ENCODE measurements around the gene ACSF3. TPM values are rescaled to one million over a fixed set of nuclear protein-coding genes. Genes with fewer than 3 reads are reported as not detected.

The ACSF3 gene
- total and polyA plus RNA-seq, 2 donors, result 47.2 to 97.2 TPM

- H3K27ac ChIP-seq (ENCODE audit: low read depth in 1 of 2, low read length in 1 of 2), result no peak overlapping the region
- peaks cover 0 to 15% of the 10 kb centered on the region in 2 donors for H3K9me3 ChIP-seq (ENCODE audit: control insufficient read depth in 2 of 2, insufficient read depth in 1 of 2, low read length in 1 of 2)
- peaks cover 0 to 55% of the 10 kb centered on the region in 2 donors for H3K27me3 ChIP-seq (ENCODE audit: control insufficient read depth in 2 of 2, insufficient read depth in 1 of 2, low read length in 1 of 2)
- no peak overlapping the region for H3K4me3 ChIP-seq (ENCODE audit: low read length in 2 of 2)
- DNase-seq (ENCODE audit: low read depth in 6 of 9, low spot score in 9 of 9), result no peak
- H3K36me3 ChIP-seq (ENCODE audit: control insufficient read depth in 2 of 2, insufficient read depth in 2 of 2, low read length in 1 of 2), result no peaks in the 10 kb centered on the region
- WGBS, result 96% methylated on average over 24 of the region's 24 CpGs
- H3K4me1 ChIP-seq (ENCODE audit: control insufficient read depth in 2 of 2, insufficient read depth in 2 of 2, low read length in 2 of 2), result peaks cover 0 to 10% of the 10 kb centered on the region in 2 donors
Measured at GRCh38 chr16:89048871-89049422, 44.7 kb upstream of the ACSF3 start.

GRCh38 chr16:89049484-89050118 lies 44.1 kb upstream of the ACSF3 start:
- Histone ChIP-seq H3K4me1 (ENCODE audit: control insufficient read depth in 2 of 2, insufficient read depth in 2 of 2, low read length in 2 of 2) (peaks cover 0 to 10% of the 10 kb centered on the region in 2 donors), H3K9me3 (ENCODE audit: control insufficient read depth in 2 of 2, insufficient read depth in 1 of 2, low read length in 1 of 2) (peaks cover 0 to 15% of the 10 kb centered on the region in 2 donors), H3K4me3 (ENCODE audit: low read length in 2 of 2) (no peak overlapping the region), H3K36me3 (ENCODE audit: control insufficient read depth in 2 of 2, insufficient read depth in 2 of 2, low read length in 1 of 2) (no peaks in the 10 kb centered on the region), H3K27me3 (ENCODE audit: control insufficient read depth in 2 of 2, insufficient read depth in 1 of 2, low read length in 1 of 2) (peaks cover 0 to 48% of the 10 kb centered on the region in 2 donors), H3K27ac (ENCODE audit: low read depth in 1 of 2, low read length in 1 of 2) (no peak overlapping the region)
- no peak for DNase-seq (ENCODE audit: low read depth in 6 of 9, low spot score in 9 of 9)
- WGBS, result 92% methylated on average over 22 of the region's 22 CpGs

DNA sequence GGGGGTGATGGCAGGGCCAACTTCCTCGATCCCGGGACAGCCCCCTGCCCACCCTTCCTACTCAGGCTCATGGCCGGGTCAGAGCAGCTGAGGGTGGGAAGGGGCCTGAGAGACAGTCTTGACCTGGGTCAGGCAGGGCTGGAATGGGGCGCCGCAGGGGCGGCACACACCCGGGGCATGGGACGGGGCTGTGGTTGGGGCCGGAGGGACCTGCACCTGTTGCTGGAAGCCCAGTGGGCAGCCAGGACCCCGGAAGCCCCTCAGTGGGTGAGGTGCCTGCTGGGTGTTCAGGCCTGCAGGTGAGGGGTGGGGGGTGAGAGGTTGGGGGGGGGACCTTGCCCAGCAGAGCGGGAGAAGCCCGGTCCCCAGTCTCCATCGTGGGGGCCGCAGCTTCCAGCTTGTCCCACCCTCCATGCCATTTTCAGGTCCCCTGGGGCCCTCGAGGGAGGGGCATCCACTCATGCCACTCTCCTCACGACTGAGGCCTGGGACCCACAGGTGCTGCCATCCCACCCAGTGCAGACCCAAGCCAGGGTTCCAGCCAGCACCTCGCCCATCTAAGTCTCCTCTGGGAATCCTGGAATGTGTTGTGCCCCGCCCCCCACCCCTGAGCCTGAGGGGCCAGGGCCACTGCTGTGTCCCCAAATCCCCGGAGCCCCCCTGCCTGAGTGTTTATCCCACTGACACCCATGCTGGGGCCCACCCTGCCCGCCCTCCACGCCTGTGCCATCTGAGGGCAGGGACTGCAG lies 43.4 kb upstream of the ACSF3 start:
- WGBS, result 93% methylated on average over 21 of the region's 21 CpGs
- H3K36me3 ChIP-seq (ENCODE audit: control insufficient read depth in 2 of 2, insufficient read depth in 2 of 2, low read length in 1 of 2), result no peaks in the 10 kb centered on the region
- no peak overlapping the region for H3K4me3 ChIP-seq (ENCODE audit: low read length in 2 of 2)
- H3K27ac ChIP-seq (ENCODE audit: low read depth in 1 of 2, low read length in 1 of 2), result no peak overlapping the region
- peaks cover 0 to 10% of the 10 kb centered on the region in 2 donors for H3K4me1 ChIP-seq (ENCODE audit: control insufficient read depth in 2 of 2, insufficient read depth in 2 of 2, low read length in 2 of 2)
- no peak for DNase-seq (ENCODE audit: low read depth in 6 of 9, low spot score in 9 of 9)
- peaks cover 0 to 15% of the 10 kb centered on the region in 2 donors for H3K9me3 ChIP-seq (ENCODE audit: control insufficient read depth in 2 of 2, insufficient read depth in 1 of 2, low read length in 1 of 2)
- H3K27me3 ChIP-seq (ENCODE audit: control insufficient read depth in 2 of 2, insufficient read depth in 1 of 2, low read length in 1 of 2), result peaks cover 0 to 41% of the 10 kb centered on the region in 2 donors

DNA sequence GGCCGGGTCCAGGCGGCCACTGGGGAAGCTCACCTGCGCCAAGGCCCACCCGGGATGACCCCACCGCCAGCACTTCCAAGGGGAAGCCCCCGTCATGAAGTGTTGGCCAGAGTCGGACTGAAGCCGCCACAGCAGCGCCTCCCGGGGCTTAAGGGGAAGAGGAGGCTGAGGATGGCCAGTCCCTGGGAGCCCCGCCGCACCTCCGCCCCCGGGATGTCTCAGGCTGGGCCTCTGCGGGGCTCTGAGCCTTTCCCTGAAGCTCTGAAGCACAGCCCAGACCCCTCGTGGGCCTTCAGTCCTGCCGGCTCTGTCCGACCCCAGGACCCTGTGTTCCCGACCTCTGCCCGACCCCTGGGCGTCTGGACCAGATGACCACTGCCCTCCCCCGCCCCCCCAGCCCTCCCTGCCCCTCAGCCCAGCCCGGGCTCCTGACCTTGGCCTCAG lies 42.8 kb upstream of the ACSF3 start:
- WGBS, result 94% methylated on average over 23 of the region's 23 CpGs
- Histone ChIP-seq H3K4me1 (ENCODE audit: control insufficient read depth in 2 of 2, insufficient read depth in 2 of 2, low read length in 2 of 2) (peaks cover 0 to 10% of the 10 kb centered on the region in 2 donors), H3K9me3 (ENCODE audit: control insufficient read depth in 2 of 2, insufficient read depth in 1 of 2, low read length in 1 of 2) (peaks cover 0 to 9% of the 10 kb centered on the region in 2 donors), H3K27ac (ENCODE audit: low read depth in 1 of 2, low read length in 1 of 2) (no peak overlapping the region), H3K36me3 (ENCODE audit: control insufficient read depth in 2 of 2, insufficient read depth in 2 of 2, low read length in 1 of 2) (no peaks in the 10 kb centered on the region), H3K4me3 (ENCODE audit: low read length in 2 of 2) (no peak overlapping the region), H3K27me3 (ENCODE audit: control insufficient read depth in 2 of 2, insufficient read depth in 1 of 2, low read length in 1 of 2) (peaks cover 0 to 38% of the 10 kb centered on the region in 2 donors)
- no peak for DNase-seq (ENCODE audit: low read depth in 6 of 9, low spot score in 9 of 9)

- Histone ChIP-seq H3K9me3 (ENCODE audit: control insufficient read depth in 2 of 2, insufficient read depth in 1 of 2, low read length in 1 of 2) (peaks cover 0 to 7% of the 10 kb centered on the region in 2 donors), H3K4me3 (ENCODE audit: low read length in 2 of 2) (no peak overlapping the region)
- 90% methylated on average over 22 of the region's 22 CpGs for WGBS
Measured at GRCh38 chr16:89051521-89052166, 42.0 kb upstream of the ACSF3 start.

DNA sequence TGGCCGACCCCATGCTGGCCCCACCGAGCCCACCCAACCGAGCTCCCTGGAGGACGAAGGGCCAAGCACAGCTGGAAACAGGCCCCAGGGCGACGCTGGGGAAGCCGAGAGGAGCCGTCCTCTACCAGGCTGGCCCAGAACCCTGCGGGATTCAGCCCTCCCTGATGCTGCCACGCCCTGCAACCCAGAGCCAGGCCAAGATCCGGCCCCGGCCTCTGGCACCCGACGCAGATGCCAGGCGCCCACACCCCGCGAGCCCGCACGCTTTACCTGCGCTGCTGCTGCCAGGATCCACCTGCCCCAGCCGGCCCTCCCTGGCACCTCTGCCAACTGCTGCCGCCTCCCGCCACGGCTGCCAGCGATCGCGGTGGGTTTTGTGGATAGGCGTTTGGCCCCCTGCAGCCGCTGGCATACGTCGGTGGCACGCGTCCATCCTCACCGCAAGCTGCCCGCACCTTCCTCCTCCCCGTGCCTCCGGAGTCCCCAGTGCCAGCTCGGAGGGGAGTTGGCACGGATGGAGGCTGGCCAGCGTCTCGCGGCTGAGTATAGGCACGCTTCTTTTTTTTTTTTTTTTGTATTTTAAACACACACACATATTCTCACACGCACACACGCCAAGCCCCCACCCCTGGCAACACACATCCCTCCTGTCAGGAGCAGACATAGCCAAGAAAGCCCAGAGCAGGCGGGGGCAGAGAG lies 41.3 kb upstream of the ACSF3 start:
- Histone ChIP-seq H3K9me3 (ENCODE audit: control insufficient read depth in 2 of 2, insufficient read depth in 1 of 2, low read length in 1 of 2) (peaks cover 0 to 12% of the 10 kb centered on the region in 2 donors), H3K36me3 (ENCODE audit: control insufficient read depth in 2 of 2, insufficient read depth in 2 of 2, low read length in 1 of 2) (no peaks in the 10 kb centered on the region), H3K4me3 (ENCODE audit: low read length in 2 of 2) (no peak overlapping the region), H3K27ac (ENCODE audit: low read depth in 1 of 2, low read length in 1 of 2) (no peak overlapping the region), H3K4me1 (ENCODE audit: control insufficient read depth in 2 of 2, insufficient read depth in 2 of 2, low read length in 2 of 2) (peaks cover 0 to 10% of the 10 kb centered on the region in 2 donors), H3K27me3 (ENCODE audit: control insufficient read depth in 2 of 2, insufficient read depth in 1 of 2, low read length in 1 of 2) (peaks cover 0 to 28% of the 10 kb centered on the region in 2 donors)
- 95% methylated on average over 46 of the region's 46 CpGs for WGBS
- no peak for DNase-seq (ENCODE audit: low read depth in 6 of 9, low spot score in 9 of 9)

More at GRCh38 chr16:89051521-89052166, 42.0 kb upstream of the ACSF3 start:
- Histone ChIP-seq H3K4me1 (ENCODE audit: control insufficient read depth in 2 of 2, insufficient read depth in 2 of 2, low read length in 2 of 2) (peaks cover 0 to 10% of the 10 kb centered on the region in 2 donors), H3K36me3 (ENCODE audit: control insufficient read depth in 2 of 2, insufficient read depth in 2 of 2, low read length in 1 of 2) (no peaks in the 10 kb centered on the region), H3K27ac (ENCODE audit: low read depth in 1 of 2, low read length in 1 of 2) (no peak overlapping the region), H3K27me3 (ENCODE audit: control insufficient read depth in 2 of 2, insufficient read depth in 1 of 2, low read length in 1 of 2) (peaks cover 0 to 35% of the 10 kb centered on the region in 2 donors)
- no peak for DNase-seq (ENCODE audit: low read depth in 6 of 9, low spot score in 9 of 9)

- H3K27me3 ChIP-seq (ENCODE audit: control insufficient read depth in 2 of 2, insufficient read depth in 1 of 2, low read length in 1 of 2), result peaks cover 0 to 20% of the 10 kb centered on the region in 2 donors
- H3K27ac ChIP-seq (ENCODE audit: low read depth in 1 of 2, low read length in 1 of 2), result no peak overlapping the region
- no peak overlapping the region for H3K4me3 ChIP-seq (ENCODE audit: low read length in 2 of 2)
- no peaks in the 10 kb centered on the region for H3K36me3 ChIP-seq (ENCODE audit: control insufficient read depth in 2 of 2, insufficient read depth in 2 of 2, low read length in 1 of 2)
- H3K9me3 ChIP-seq (ENCODE audit: control insufficient read depth in 2 of 2, insufficient read depth in 1 of 2, low read length in 1 of 2), result peaks cover 0 to 8% of the 10 kb centered on the region in 2 donors
- no peak for DNase-seq (ENCODE audit: low read depth in 6 of 9, low spot score in 9 of 9)
- peaks cover 0 to 6% of the 10 kb centered on the region in 2 donors for H3K4me1 ChIP-seq (ENCODE audit: control insufficient read depth in 2 of 2, insufficient read depth in 2 of 2, low read length in 2 of 2)
- 85% methylated on average over 48 of the region's 48 CpGs for WGBS
Measured at GRCh38 chr16:89052890-89053724, 40.5 kb upstream of the ACSF3 start.

DNA sequence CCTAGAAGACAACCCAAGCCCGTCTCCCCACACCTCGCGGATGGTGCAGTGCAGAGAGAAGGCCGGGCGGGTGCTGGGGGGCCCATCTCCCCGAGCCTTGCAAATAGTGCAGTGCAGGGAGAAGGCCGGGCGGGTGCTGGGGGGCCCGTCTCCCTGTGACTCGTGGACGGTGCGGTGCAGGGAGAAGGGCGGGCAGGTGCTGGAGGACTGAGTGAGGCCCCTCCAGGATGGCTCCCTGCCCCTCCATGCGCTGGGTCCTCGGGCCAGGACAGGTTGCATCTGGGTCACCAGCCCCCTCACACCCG lies 40.0 kb upstream of the ACSF3 start:
- peaks cover 0 to 14% of the 10 kb centered on the region in 2 donors for H3K27me3 ChIP-seq (ENCODE audit: control insufficient read depth in 2 of 2, insufficient read depth in 1 of 2, low read length in 1 of 2)
- peaks cover 0 to 12% of the 10 kb centered on the region in 2 donors for H3K9me3 ChIP-seq (ENCODE audit: control insufficient read depth in 2 of 2, insufficient read depth in 1 of 2, low read length in 1 of 2)
- WGBS, result 93% methylated on average over 16 of the region's 16 CpGs
- no peak overlapping the region for H3K4me3 ChIP-seq (ENCODE audit: low read length in 2 of 2)
- peaks cover 0 to 3% of the 10 kb centered on the region in 2 donors for H3K4me1 ChIP-seq (ENCODE audit: control insufficient read depth in 2 of 2, insufficient read depth in 2 of 2, low read length in 2 of 2)
- no peak overlapping the region for H3K27ac ChIP-seq (ENCODE audit: low read depth in 1 of 2, low read length in 1 of 2)
- no peak for DNase-seq (ENCODE audit: low read depth in 6 of 9, low spot score in 9 of 9)
- H3K36me3 ChIP-seq (ENCODE audit: control insufficient read depth in 2 of 2, insufficient read depth in 2 of 2, low read length in 1 of 2), result no peaks in the 10 kb centered on the region

All from thymus (tissue), 11 donors.